Prostate gland (tissue), 2 donors: Measurements from ENCODE around the gene ARHGEF19. TPM values are rescaled to one million over a fixed set of nuclear protein-coding genes. Genes with fewer than 3 reads are reported as not detected.
"Not testable (repeated sequence)": the region's sequence is repeated elsewhere in the genome, so short reads cannot be mapped to it uniquely, and the experiment has no call there.

ENCODE experiments used
- DNase-seq: peaks from one replicate; pipeline ENCODE4 v3.0.0-alpha.2; 2019; ENCODE audit warnings: low spot score
- H3K27ac ChIP-seq, 2 donors: fragments of 200-600 bp; sonication (generic); 2 replicates each; pipeline ENCODE4 v1.5.1; 2017 to 2019
- H3K27me3 ChIP-seq: fragments of 200-600 bp; sonication (generic); replicated peaks from 2 replicates; pipeline ENCODE4 v1.5.1; 2019; ENCODE audit not compliant: insufficient read depth
- H3K36me3 ChIP-seq, 2 donors: fragments of 200-600 bp; sonication (generic); 1 replicate in 1 of 2; 2 replicates in 1 of 2; pipeline versions ENCODE4 v1.5.1 to v1.8.1; 2017 to 2019
- H3K4me1 ChIP-seq: fragments of 200-600 bp; sonication (generic); replicated peaks from 2 replicates; pipeline ENCODE4 v1.5.1; 2019
- H3K4me3 ChIP-seq, 2 donors: fragments of 200-600 bp; sonication (generic); 2 replicates each; pipeline ENCODE4 v1.5.1; 2017 to 2019
- H3K9me3 ChIP-seq: fragments of 200-600 bp; sonication (generic); 2 replicates; pipeline ENCODE4 v1.5.1; 2017
- POLR2A ChIP-seq: fragments of 450-650 bp; IDR thresholded peaks from one replicate; pipeline ENCODE4 v1.6.1; 2016; ENCODE audit warnings: antibody characterized with exemption, mild to moderate bottlenecking
- POLR2AphosphoS5 ChIP-seq: sonication (generic); formaldehyde crosslinking; IDR thresholded peaks from one replicate; pipeline ENCODE4 v1.6.1; 2017; ENCODE audit warnings: antibody characterized with exemption
- WGBS: methylation state at CpG from one replicate; pipeline ENCODE4 v1.1.5; 2018; 5-methylcytosine and 5-hydroxymethylcytosine counted together
- intact Hi-C: fragments of 100-400 bp; cut with DNase I; formaldehyde crosslinking; loops from one replicate; pipeline ENCODE4 v1.14.2; 2022
- total RNA-seq, 2 donors: library from RNA; depleted of rRNA; stranded (reverse); fragments of >200 nt; gene quantifications; one replicate each; pipeline ENCODE4 v1.1.0, GENCODE V29; 2016
- TF ChIP-seq, protein P1 (sequence below), 4 experiments: fragments of 200-600 bp in 2 of 4; fragments of 450-650 bp in 2 of 4; sonication (generic) in 2 of 4; IDR thresholded peaks; 1 replicate in 3 of 4; 2 replicates in 1 of 4; pipeline ENCODE4 v1.5.1; 2016 to 2019; ENCODE audit warnings: antibody characterized with exemption in 4 of 4, mild to moderate bottlenecking in 2 of 4, moderate library complexity in 2 of 4

Gene ARHGEF19
- total RNA-seq, 2 donors from 2014 or later: 13.1 to 18.8 TPM

GRCh38 chr1:16229976-16230740, 17.7 kb upstream of the ARHGEF19 start:
- H3K36me3 ChIP-seq: no peaks in the 10 kb centered on the region
- H3K4me1 ChIP-seq: no peaks in the 10 kb centered on the region
- H3K27ac ChIP-seq: no peak overlapping the region
- no peaks in the 10 kb centered on the region for H3K27me3 ChIP-seq
- no peak overlapping the region for H3K4me3 ChIP-seq
- DNase-seq: no peak
- intact Hi-C loops: no loop called here
- TF ChIP-seq POLR2A (no peak), POLR2AphosphoS5 (no peak)
- TF ChIP-seq, protein P1, sequence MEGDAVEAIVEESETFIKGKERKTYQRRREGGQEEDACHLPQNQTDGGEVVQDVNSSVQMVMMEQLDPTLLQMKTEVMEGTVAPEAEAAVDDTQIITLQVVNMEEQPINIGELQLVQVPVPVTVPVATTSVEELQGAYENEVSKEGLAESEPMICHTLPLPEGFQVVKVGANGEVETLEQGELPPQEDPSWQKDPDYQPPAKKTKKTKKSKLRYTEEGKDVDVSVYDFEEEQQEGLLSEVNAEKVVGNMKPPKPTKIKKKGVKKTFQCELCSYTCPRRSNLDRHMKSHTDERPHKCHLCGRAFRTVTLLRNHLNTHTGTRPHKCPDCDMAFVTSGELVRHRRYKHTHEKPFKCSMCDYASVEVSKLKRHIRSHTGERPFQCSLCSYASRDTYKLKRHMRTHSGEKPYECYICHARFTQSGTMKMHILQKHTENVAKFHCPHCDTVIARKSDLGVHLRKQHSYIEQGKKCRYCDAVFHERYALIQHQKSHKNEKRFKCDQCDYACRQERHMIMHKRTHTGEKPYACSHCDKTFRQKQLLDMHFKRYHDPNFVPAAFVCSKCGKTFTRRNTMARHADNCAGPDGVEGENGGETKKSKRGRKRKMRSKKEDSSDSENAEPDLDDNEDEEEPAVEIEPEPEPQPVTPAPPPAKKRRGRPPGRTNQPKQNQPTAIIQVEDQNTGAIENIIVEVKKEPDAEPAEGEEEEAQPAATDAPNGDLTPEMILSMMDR (IDR thresholded peaks at IDR 0.05): no peak
- no peaks in the 10 kb centered on the region for H3K9me3 ChIP-seq
- 86% methylated on average over 11 of the region's 13 CpGs for WGBS

- H3K27me3 ChIP-seq: no peaks in the 10 kb centered on the region
- intact Hi-C loops: no loop called here
- no peak for TF ChIP-seq POLR2AphosphoS5
- TF ChIP-seq, protein P1 (IDR thresholded peaks at IDR 0.05): no peak
- no peak for TF ChIP-seq POLR2A
- no peak overlapping the region for H3K27ac ChIP-seq
- no peak overlapping the region for H3K4me3 ChIP-seq
- no peak for DNase-seq
- 23% methylated on average over 37 of the region's 46 CpGs for WGBS
- no peaks in the 10 kb centered on the region for H3K9me3 ChIP-seq
- no peaks in the 10 kb centered on the region for H3K36me3 ChIP-seq
- H3K4me1 ChIP-seq: no peaks in the 10 kb centered on the region
Measured at GRCh38 chr1:16226490-16227179, 14.2 kb upstream of the ARHGEF19 start.

- DNase-seq: no peak
- TF ChIP-seq, protein P1 (IDR thresholded peaks at IDR 0.05): no peak
- TF ChIP-seq POLR2AphosphoS5 (no peak), POLR2A (no peak)
- no peaks in the 10 kb centered on the region for H3K36me3 ChIP-seq
- H3K27me3 ChIP-seq: no peaks in the 10 kb centered on the region
- no peak overlapping the region for H3K27ac ChIP-seq
- no peak overlapping the region for H3K4me3 ChIP-seq
- WGBS: 90% methylated on average over 7 of the region's 7 CpGs
- no peaks in the 10 kb centered on the region for H3K4me1 ChIP-seq
- intact Hi-C loops: no loop called here
- H3K9me3 ChIP-seq: no peaks in the 10 kb centered on the region
Measured at GRCh38 chr1:16226129-16226489, 13.7 kb upstream of the ARHGEF19 start.

DNA sequence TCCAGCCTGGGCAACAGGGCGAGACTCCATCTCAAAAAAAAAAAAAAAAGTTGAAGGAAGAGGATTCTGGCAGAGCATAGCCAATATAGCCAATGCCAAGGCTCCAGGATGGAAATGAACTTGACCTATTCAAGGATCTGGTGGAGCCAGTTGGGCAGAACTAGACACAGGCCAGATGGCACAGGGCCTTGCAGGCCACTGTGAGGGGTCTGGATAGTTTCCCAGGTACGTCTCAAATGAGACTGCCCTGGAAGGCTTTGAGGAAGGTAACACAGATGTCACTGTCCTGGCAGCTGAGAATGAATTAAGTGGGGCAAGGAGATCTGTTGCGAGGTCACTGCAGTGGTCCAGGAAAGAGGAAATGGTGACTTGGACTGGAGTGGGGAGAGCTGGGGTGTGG, 12.0 kb upstream of the ARHGEF19 start:
- H3K27me3 ChIP-seq: no peaks in the 10 kb centered on the region
- no peaks in the 10 kb centered on the region for H3K36me3 ChIP-seq
- H3K4me3 ChIP-seq: no peak overlapping the region
- 71% methylated on average over 3 of the region's 3 CpGs for WGBS
- H3K27ac ChIP-seq: no peak overlapping the region
- no peaks in the 10 kb centered on the region for H3K9me3 ChIP-seq
- intact Hi-C loops: no loop called here
- no peak for DNase-seq
- no peaks in the 10 kb centered on the region for H3K4me1 ChIP-seq
- TF ChIP-seq POLR2A: no peak
- TF ChIP-seq, protein P1 (IDR thresholded peaks at IDR 0.05): no peak
- no peak for TF ChIP-seq POLR2AphosphoS5

DNA sequence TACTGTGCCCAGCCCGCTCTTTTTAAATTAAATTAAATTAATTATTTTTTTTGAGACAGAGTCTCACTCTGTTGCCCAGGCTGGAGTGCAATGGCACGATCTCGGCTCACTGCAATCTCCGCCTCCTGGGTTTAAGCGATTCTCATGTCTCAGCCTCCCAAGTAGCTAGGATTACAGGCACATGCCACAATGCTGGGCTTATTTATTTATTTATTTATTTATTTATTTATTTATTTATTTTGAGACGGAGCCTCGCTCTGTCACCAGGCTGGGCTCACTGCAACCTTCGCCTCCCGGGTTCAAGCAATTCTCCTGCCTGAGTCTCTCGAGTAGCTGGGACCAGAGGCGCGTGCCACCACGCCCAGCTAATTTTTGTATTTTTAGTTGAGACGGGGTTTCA, 10.3 kb upstream of the ARHGEF19 start:
- DNase-seq, H3K4me1 ChIP-seq, intact Hi-C loops, H3K9me3 ChIP-seq, H3K27me3 ChIP-seq, H3K4me3 ChIP-seq, H3K27ac ChIP-seq, H3K36me3 ChIP-seq: not testable (repeated sequence)
- 92% methylated on average over 14 of the region's 14 CpGs for WGBS
